ENCODE results near the gene SPATA7. TPM values are rescaled to one million over a fixed set of nuclear protein-coding genes. Genes with fewer than 3 reads are reported as not detected.

Gene SPATA7
- total RNA-seq, 1 experiment from 2014 or later, result 29.4 TPM

GRCh38 chr14:88422047-88422446, 36.6 kb downstream of the SPATA7 start:
- Histone ChIP-seq H3K79me2 (ENCODE audit: low read length) (no peaks in the 10 kb centered on the region), H3K9me2 (replicated peaks; ENCODE audit: insufficient read depth, low read length) (no peaks in the 10 kb centered on the region), H3K4me1 (ENCODE audit: low read length) (no peaks in the 10 kb centered on the region), H3K4me3 (ENCODE audit: low read length) (no peak overlapping the region), H3K9ac (ENCODE audit: low read length) (no peak overlapping the region), H3K36me3 (ENCODE audit: insufficient read depth, low read length) (no peaks in the 10 kb centered on the region), H3K9me3 (ENCODE audit: low read length) (peaks cover 8% of the 10 kb centered on the region; the same call in 1 of the 2 replicates), H2AFZ (ENCODE audit: low read length) (no peak overlapping the region), H4K20me1 (ENCODE audit: insufficient read depth, low read depth, low read length) (no peaks in the 10 kb centered on the region), H3K4me2 (ENCODE audit: low read depth, low read length, poor library complexity, severe bottlenecking) (no peak overlapping the region), H3K27me3 (ENCODE audit: low read length) (no peaks in the 10 kb centered on the region), H3K27ac (ENCODE audit: low read length) (no peak overlapping the region)
- no peak for DNase-seq

- Histone ChIP-seq H3K9me3 (ENCODE audit: low read length) (no peaks in the 10 kb centered on the region), H3K9me2 (replicated peaks; ENCODE audit: insufficient read depth, low read length) (no peaks in the 10 kb centered on the region), H3K9ac (ENCODE audit: low read length) (no peak overlapping the region), H3K4me1 (ENCODE audit: low read length) (no peaks in the 10 kb centered on the region), H3K4me3 (ENCODE audit: low read length) (no peak overlapping the region), H3K27me3 (ENCODE audit: low read length) (no peaks in the 10 kb centered on the region), H3K27ac (ENCODE audit: low read length) (no peak overlapping the region), H3K4me2 (ENCODE audit: low read depth, low read length, poor library complexity, severe bottlenecking) (no peak overlapping the region), H3K79me2 (ENCODE audit: low read length) (no peaks in the 10 kb centered on the region), H2AFZ (ENCODE audit: low read length) (no peak overlapping the region), H4K20me1 (ENCODE audit: insufficient read depth, low read depth, low read length) (no peaks in the 10 kb centered on the region), H3K36me3 (ENCODE audit: insufficient read depth, low read length) (no peaks in the 10 kb centered on the region)
- DNase-seq, result no peak
These were observed 37.6 kb downstream of the SPATA7 start for GRCh38 chr14:88422919-88423650.

- Histone ChIP-seq H3K4me1 (ENCODE audit: low read length) (no peaks in the 10 kb centered on the region), H3K4me3 (ENCODE audit: low read length) (no peak overlapping the region), H3K4me2 (ENCODE audit: low read depth, low read length, poor library complexity, severe bottlenecking) (no peak overlapping the region), H3K27me3 (ENCODE audit: low read length) (no peaks in the 10 kb centered on the region), H3K36me3 (ENCODE audit: insufficient read depth, low read length) (no peaks in the 10 kb centered on the region), H3K9me2 (replicated peaks; ENCODE audit: insufficient read depth, low read length) (no peaks in the 10 kb centered on the region), H3K27ac (ENCODE audit: low read length) (no peak overlapping the region), H3K9ac (ENCODE audit: low read length) (no peak overlapping the region), H3K79me2 (ENCODE audit: low read length) (no peaks in the 10 kb centered on the region), H3K9me3 (ENCODE audit: low read length) (no peaks in the 10 kb centered on the region), H4K20me1 (ENCODE audit: insufficient read depth, low read depth, low read length) (no peaks in the 10 kb centered on the region), H2AFZ (ENCODE audit: low read length) (no peak overlapping the region)
- no peak for DNase-seq
These were observed 39.1 kb downstream of the SPATA7 start for GRCh38 chr14:88424573-88424972.

DNA sequence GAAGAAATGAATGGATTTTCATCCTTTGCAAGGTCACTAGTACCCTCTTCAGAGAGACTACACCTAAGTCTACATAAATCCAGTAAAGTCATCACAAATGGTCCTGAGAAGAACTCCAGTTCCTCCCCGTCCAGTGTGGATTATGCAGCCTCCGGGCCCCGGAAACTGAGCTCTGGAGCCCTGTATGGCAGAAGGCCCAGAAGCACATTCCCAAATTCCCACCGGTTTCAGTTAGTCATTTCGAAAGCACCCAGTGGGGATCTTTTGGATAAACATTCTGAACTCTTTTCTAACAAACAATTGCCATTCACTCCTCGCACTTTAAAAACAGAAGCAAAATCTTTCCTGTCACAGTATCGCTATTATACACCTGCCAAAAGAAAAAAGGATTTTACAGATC, 40.8 kb downstream of the SPATA7 start:
- Histone ChIP-seq H3K9me3 (ENCODE audit: low read length) (no peaks in the 10 kb centered on the region), H2AFZ (ENCODE audit: low read length) (no peak overlapping the region), H3K4me2 (ENCODE audit: low read depth, low read length, poor library complexity, severe bottlenecking) (no peak overlapping the region), H3K27ac (ENCODE audit: low read length) (no peak overlapping the region), H4K20me1 (ENCODE audit: insufficient read depth, low read depth, low read length) (no peaks in the 10 kb centered on the region), H3K9me2 (replicated peaks; ENCODE audit: insufficient read depth, low read length) (no peaks in the 10 kb centered on the region), H3K79me2 (ENCODE audit: low read length) (no peaks in the 10 kb centered on the region), H3K36me3 (ENCODE audit: insufficient read depth, low read length) (no peaks in the 10 kb centered on the region), H3K4me3 (ENCODE audit: low read length) (no peak overlapping the region), H3K9ac (ENCODE audit: low read length) (no peak overlapping the region), H3K4me1 (ENCODE audit: low read length) (no peaks in the 10 kb centered on the region), H3K27me3 (ENCODE audit: low read length) (no peaks in the 10 kb centered on the region)
- no peak for DNase-seq

GRCh38 chr14:88430976-88431375, 45.5 kb downstream of the SPATA7 start:
- H3K79me2 ChIP-seq (ENCODE audit: low read length), result no peaks in the 10 kb centered on the region
- H3K4me1 ChIP-seq (ENCODE audit: low read length), result no peaks in the 10 kb centered on the region
- no peaks in the 10 kb centered on the region for H3K36me3 ChIP-seq (ENCODE audit: insufficient read depth, low read length)
- H3K27ac ChIP-seq (ENCODE audit: low read length), result no peak overlapping the region
- no peaks in the 10 kb centered on the region for H3K9me2 ChIP-seq (replicated peaks; ENCODE audit: insufficient read depth, low read length)
- H3K4me2 ChIP-seq (ENCODE audit: low read depth, low read length, poor library complexity, severe bottlenecking), result no peak overlapping the region
- H3K27me3 ChIP-seq (ENCODE audit: low read length), result no peaks in the 10 kb centered on the region
- DNase-seq, result peak; percentile 54
- H2AFZ ChIP-seq (ENCODE audit: low read length), result no peak overlapping the region
- no peaks in the 10 kb centered on the region for H3K9me3 ChIP-seq (ENCODE audit: low read length)
- H3K4me3 ChIP-seq (ENCODE audit: low read length), result no peak overlapping the region
- no peak overlapping the region for H3K9ac ChIP-seq (ENCODE audit: low read length)
- H4K20me1 ChIP-seq (ENCODE audit: insufficient read depth, low read depth, low read length), result no peaks in the 10 kb centered on the region

- Histone ChIP-seq H3K9ac (ENCODE audit: low read length) (no peak overlapping the region), H3K36me3 (ENCODE audit: insufficient read depth, low read length) (no peaks in the 10 kb centered on the region), H2AFZ (ENCODE audit: low read length) (no peak overlapping the region), H3K27ac (ENCODE audit: low read length) (no peak overlapping the region), H3K4me1 (ENCODE audit: low read length) (no peaks in the 10 kb centered on the region), H3K4me3 (ENCODE audit: low read length) (no peak overlapping the region), H3K79me2 (ENCODE audit: low read length) (no peaks in the 10 kb centered on the region), H3K9me2 (replicated peaks; ENCODE audit: insufficient read depth, low read length) (no peaks in the 10 kb centered on the region), H3K4me2 (ENCODE audit: low read depth, low read length, poor library complexity, severe bottlenecking) (no peak overlapping the region), H3K9me3 (ENCODE audit: low read length) (no peaks in the 10 kb centered on the region), H3K27me3 (ENCODE audit: low read length) (no peaks in the 10 kb centered on the region), H4K20me1 (ENCODE audit: insufficient read depth, low read depth, low read length) (no peaks in the 10 kb centered on the region)
- no peak for DNase-seq
These were observed 52.2 kb downstream of the SPATA7 start for GRCh38 chr14:88437658-88438057.

- DNase-seq, result no peak
- Histone ChIP-seq H3K36me3 (ENCODE audit: insufficient read depth, low read length) (no peaks in the 10 kb centered on the region), H3K4me3 (ENCODE audit: low read length) (no peak overlapping the region), H3K27me3 (ENCODE audit: low read length) (no peaks in the 10 kb centered on the region), H3K79me2 (ENCODE audit: low read length) (no peaks in the 10 kb centered on the region), H3K9me2 (replicated peaks; ENCODE audit: insufficient read depth, low read length) (no peaks in the 10 kb centered on the region), H3K9me3 (ENCODE audit: low read length) (no peaks in the 10 kb centered on the region), H2AFZ (ENCODE audit: low read length) (no peak overlapping the region), H3K4me2 (ENCODE audit: low read depth, low read length, poor library complexity, severe bottlenecking) (no peak overlapping the region), H3K9ac (ENCODE audit: low read length) (no peak overlapping the region), H3K27ac (ENCODE audit: low read length) (no peak overlapping the region), H4K20me1 (ENCODE audit: insufficient read depth, low read depth, low read length) (no peaks in the 10 kb centered on the region), H3K4me1 (ENCODE audit: low read length) (no peaks in the 10 kb centered on the region)
These were observed 53.6 kb downstream of the SPATA7 start for GRCh38 chr14:88439088-88439487.

DNA sequence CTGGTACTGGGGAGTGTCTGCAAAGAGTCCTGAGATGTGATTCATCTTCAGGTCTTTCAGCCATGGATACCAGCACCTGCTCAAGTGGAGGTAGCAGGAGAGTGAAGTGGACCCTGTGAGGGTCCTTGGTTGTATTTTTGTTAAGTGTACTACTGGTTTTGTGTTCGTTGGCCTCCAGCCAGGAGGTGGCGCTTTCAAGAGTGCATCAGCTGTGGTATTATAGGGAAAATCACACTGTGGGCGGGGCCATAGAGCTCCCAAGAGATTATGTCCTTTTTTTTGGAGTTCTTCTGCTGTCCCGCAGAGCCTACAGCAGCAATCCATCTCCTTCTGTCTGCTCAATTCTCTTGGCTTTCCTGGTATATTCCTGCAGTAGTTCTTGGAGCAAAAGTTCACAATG, 66.8 kb downstream of the SPATA7 start:
- Histone ChIP-seq H3K4me1 (ENCODE audit: low read length) (no peaks in the 10 kb centered on the region), H3K9me3 (ENCODE audit: low read length) (no peaks in the 10 kb centered on the region), H3K9me2 (replicated peaks; ENCODE audit: insufficient read depth, low read length) (no peaks in the 10 kb centered on the region), H3K36me3 (ENCODE audit: insufficient read depth, low read length) (no peaks in the 10 kb centered on the region), H3K27me3 (ENCODE audit: low read length) (no peaks in the 10 kb centered on the region), H3K79me2 (ENCODE audit: low read length) (no peaks in the 10 kb centered on the region), H4K20me1 (ENCODE audit: insufficient read depth, low read depth, low read length) (no peaks in the 10 kb centered on the region), H3K27ac (ENCODE audit: low read length) (no peak overlapping the region), H3K4me2 (ENCODE audit: low read depth, low read length, poor library complexity, severe bottlenecking) (no peak overlapping the region), H2AFZ (ENCODE audit: low read length) (no peak overlapping the region), H3K4me3 (ENCODE audit: low read length) (no peak overlapping the region), H3K9ac (ENCODE audit: low read length) (no peak overlapping the region)
- no peak for DNase-seq
